Measurements from ENCODE around the gene APOB.

The APOB gene

DNA sequence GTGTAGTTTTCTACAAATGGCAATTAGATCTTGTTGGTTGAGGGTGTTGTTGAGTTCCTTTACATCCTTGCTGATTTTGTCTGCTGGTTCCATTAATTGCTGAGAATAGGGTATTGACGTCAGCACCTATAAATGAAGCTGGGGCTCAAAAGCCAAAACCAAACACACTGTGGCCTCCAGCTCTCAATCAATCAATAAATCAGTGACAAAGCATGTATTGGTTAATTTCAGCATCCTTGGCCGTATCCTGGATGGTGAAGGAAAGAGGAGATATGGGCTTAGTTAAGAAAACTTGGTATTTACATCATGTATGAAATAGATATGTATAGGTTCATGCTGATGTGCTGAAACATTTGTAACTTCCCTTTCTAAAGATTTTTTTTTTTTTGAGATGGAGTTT, 13.2 kb upstream of the APOB start:
- H3K27me3 ChIP-seq (ENCODE audit: control insufficient read depth, insufficient read depth, low read length), result no peaks in the 10 kb centered on the region
- H3K27ac ChIP-seq (ENCODE audit: low read depth, low read length), result no peak overlapping the region
- H3K4me1 ChIP-seq (ENCODE audit: control insufficient read depth, insufficient read depth, low read length), result no peaks in the 10 kb centered on the region
- no peak overlapping the region for H3K4me3 ChIP-seq (ENCODE audit: low read length)
- no peaks in the 10 kb centered on the region for H3K36me3 ChIP-seq (ENCODE audit: control insufficient read depth, insufficient read depth, low read length)
- H3K9ac ChIP-seq (ENCODE audit: low read length), result no peak overlapping the region

DNA sequence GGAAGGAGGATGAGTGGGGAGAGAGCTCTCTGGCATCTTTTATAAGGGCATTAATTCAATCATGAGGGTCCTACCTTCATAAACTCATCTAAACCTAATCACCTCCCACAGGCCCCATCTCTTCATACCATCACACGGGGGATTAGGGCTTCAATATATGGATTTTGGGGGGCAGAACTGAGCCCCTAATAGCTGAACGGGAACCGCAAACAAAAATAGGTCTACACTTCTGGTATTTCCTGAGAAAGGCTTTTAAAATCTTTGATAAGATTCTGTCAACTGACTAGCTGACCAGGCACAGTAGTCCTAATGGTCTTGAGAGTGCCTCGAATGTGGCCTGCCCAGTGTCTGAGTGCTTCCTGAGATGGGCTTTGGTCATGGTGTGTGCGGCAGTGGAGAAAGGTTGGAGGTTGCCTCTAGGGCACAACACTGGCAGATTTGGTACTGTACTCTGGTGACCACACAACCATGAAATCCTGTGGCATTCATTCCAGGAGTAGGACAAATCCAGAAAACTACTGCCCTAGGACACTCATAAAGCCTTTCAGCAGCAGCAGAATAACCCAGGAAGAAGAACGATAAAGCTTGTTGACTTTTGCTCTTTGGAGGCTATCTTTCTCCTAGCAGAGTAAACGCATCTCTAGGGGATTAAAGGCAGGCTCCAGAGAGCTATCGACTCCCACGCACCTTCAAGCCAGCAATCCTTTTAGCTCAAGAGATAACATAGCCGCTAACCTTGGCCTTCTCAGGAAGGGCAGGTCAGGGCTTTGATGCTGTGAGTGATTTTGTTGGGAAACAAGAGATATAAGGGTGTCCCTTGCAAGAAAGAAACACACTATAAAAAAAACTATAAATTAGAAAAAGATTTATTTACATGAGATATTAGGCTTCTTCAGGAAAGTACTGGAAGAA, 12.3 kb upstream of the APOB start:
- Histone ChIP-seq H3K27me3 (ENCODE audit: control insufficient read depth, insufficient read depth, low read length) (no peaks in the 10 kb centered on the region), H3K4me3 (ENCODE audit: low read length) (no peak overlapping the region), H3K36me3 (ENCODE audit: control insufficient read depth, insufficient read depth, low read length) (no peaks in the 10 kb centered on the region), H3K27ac (ENCODE audit: low read depth, low read length) (no peak overlapping the region), H3K4me1 (ENCODE audit: control insufficient read depth, insufficient read depth, low read length) (no peaks in the 10 kb centered on the region), H3K9ac (ENCODE audit: low read length) (no peak overlapping the region)

DNA sequence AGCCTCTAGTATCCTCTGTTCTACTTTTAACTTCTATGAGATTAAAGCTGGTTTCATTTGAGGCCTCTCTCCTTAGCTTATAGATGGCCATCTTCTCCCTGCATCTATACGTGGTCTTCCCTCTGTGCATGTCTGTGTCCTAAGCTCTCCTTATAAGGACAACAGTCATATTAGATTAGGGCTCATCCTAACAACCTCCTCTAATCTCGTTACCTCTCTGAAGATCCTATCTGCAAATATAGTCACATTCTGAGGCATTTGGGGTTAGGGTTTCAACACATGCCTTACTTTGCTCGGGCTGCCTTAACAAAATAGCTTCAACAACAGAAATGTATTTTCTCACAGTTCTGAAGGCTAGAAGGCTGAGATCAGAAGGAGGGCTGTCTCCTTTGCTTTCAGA, 11.6 kb upstream of the APOB start:
- Histone ChIP-seq H3K36me3 (ENCODE audit: control insufficient read depth, insufficient read depth, low read length) (no peaks in the 10 kb centered on the region), H3K27me3 (ENCODE audit: control insufficient read depth, insufficient read depth, low read length) (no peaks in the 10 kb centered on the region), H3K27ac (ENCODE audit: low read depth, low read length) (no peak overlapping the region), H3K4me3 (ENCODE audit: low read length) (no peak overlapping the region), H3K4me1 (ENCODE audit: control insufficient read depth, insufficient read depth, low read length) (no peaks in the 10 kb centered on the region), H3K9ac (ENCODE audit: low read length) (no peak overlapping the region)

DNA sequence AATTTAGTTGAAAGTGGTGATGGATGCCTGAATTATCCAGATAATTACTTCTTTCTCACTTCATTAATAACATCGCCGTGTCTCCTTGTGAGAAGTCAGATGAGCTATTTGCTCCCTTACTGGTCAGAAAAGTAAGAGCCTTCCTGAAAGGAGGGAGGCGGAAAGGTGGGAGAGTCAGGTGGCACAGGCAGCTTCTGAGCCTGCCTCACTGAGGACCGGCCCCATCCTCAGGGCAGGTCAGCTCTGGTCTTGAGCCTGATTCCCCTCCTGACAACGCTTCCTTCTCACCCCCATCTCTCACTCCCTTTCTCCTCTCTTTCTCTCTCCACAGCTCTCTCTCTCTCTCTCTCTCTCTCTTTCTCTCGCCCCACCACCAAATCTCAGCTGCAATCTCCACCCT, 10.1 kb upstream of the APOB start:
- H3K27me3 ChIP-seq (ENCODE audit: control insufficient read depth, insufficient read depth, low read length), result no peaks in the 10 kb centered on the region
- H3K4me1 ChIP-seq (ENCODE audit: control insufficient read depth, insufficient read depth, low read length), result no peaks in the 10 kb centered on the region
- no peak overlapping the region for H3K9ac ChIP-seq (ENCODE audit: low read length)
- no peak overlapping the region for H3K27ac ChIP-seq (ENCODE audit: low read depth, low read length)
- no peak overlapping the region for H3K4me3 ChIP-seq (ENCODE audit: low read length)
- H3K36me3 ChIP-seq (ENCODE audit: control insufficient read depth, insufficient read depth, low read length), result no peaks in the 10 kb centered on the region

DNA sequence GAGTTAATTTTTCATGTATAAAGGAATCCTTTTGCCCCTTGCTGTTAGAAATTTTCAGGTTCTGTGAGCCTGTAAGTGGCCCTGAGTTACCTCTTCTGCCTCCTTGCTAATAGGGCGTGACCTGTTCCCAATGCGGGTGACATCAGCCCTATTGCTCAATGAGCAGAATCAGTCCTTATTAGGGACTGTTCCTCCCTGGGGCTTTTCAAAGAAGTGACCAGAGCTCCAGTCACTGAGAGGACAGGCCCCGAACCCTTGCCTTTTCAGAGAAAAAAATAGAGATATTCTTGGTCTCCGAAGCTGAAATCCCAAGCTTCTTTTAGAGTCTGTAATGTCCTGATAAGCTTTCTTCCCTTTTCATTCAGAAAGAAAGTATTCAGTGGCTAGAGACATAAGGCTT, 8.2 kb upstream of the APOB start:
- H3K27ac ChIP-seq (ENCODE audit: low read depth, low read length), result no peak overlapping the region
- no peaks in the 10 kb centered on the region for H3K27me3 ChIP-seq (ENCODE audit: control insufficient read depth, insufficient read depth, low read length)
- H3K4me1 ChIP-seq (ENCODE audit: control insufficient read depth, insufficient read depth, low read length), result no peaks in the 10 kb centered on the region
- H3K9ac ChIP-seq (ENCODE audit: low read length), result no peak overlapping the region
- H3K4me3 ChIP-seq (ENCODE audit: low read length), result no peak overlapping the region
- H3K36me3 ChIP-seq (ENCODE audit: control insufficient read depth, insufficient read depth, low read length), result no peaks in the 10 kb centered on the region

DNA sequence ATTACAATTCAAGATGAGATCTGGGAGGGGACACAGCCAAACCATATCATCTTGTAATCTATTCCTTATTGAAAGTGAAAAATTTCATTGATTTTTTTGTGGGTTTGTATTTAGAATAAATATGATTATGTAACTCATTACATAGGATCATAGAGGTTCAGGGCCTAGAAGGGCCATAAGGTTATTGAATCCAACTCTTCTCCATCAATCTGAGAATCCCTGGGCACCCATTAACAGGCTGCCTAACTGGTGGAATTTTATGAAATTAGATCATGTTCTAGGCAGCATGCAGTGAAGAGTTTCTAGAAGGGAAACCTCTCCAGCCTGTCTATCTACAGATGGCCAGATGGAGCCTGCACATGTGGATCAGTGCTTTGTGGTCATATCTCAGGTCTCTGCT, 6.3 kb upstream of the APOB start:
- H3K9ac ChIP-seq (ENCODE audit: low read length), result no peak overlapping the region
- H3K27ac ChIP-seq (ENCODE audit: low read depth, low read length), result no peak overlapping the region
- H3K36me3 ChIP-seq (ENCODE audit: control insufficient read depth, insufficient read depth, low read length), result no peaks in the 10 kb centered on the region
- no peaks in the 10 kb centered on the region for H3K4me1 ChIP-seq (ENCODE audit: control insufficient read depth, insufficient read depth, low read length)
- H3K27me3 ChIP-seq (ENCODE audit: control insufficient read depth, insufficient read depth, low read length), result no peaks in the 10 kb centered on the region
- H3K4me3 ChIP-seq (ENCODE audit: low read length), result no peak overlapping the region

DNA sequence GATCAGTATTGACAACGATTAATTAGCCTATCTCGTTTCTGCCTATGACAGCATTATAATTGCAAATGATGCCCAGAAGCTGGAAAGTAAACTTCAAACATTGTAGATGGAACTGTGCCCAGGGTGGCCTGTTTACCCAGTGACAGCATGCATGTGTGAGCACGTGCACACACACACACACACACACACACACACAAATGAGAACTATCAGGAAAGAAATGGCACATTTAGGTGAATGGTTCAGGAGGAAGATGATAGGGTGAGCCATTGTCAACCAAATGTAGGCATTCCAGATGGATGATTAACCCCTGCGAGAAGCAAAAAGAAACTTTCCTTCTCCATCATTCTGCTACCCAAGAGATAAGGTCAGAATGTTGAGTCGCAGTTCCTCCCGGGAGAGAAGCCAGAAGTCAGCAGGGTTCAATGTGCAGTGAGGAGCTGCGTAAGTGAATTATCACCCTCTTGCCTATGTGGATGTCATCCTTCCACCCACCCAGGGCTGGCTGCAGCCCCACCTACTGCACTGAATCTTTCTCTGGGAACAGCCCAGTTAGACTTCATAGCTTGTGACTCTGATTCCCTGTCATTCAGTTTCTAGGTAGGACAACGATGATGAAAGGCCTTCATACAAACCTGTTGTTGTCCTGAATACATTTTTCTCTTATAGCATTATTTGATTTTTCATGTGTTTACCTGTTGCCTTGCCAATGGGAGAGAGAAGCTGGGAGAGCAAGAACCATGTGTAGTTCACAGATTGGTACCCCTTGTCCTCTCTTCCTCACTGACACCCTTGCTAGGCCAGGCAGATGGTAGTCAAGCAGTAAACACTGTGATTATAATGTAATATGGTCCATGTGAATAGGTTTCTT, 3.5 kb upstream of the APOB start:
- H3K27me3 ChIP-seq (ENCODE audit: control insufficient read depth, insufficient read depth, low read length), result no peaks in the 10 kb centered on the region
- no peak overlapping the region for H3K9ac ChIP-seq (ENCODE audit: low read length)
- no peaks in the 10 kb centered on the region for H3K36me3 ChIP-seq (ENCODE audit: control insufficient read depth, insufficient read depth, low read length)
- no peaks in the 10 kb centered on the region for H3K4me1 ChIP-seq (ENCODE audit: control insufficient read depth, insufficient read depth, low read length)
- H3K27ac ChIP-seq (ENCODE audit: low read depth, low read length), result no peak overlapping the region
- H3K4me3 ChIP-seq (ENCODE audit: low read length), result no peak overlapping the region

DNA sequence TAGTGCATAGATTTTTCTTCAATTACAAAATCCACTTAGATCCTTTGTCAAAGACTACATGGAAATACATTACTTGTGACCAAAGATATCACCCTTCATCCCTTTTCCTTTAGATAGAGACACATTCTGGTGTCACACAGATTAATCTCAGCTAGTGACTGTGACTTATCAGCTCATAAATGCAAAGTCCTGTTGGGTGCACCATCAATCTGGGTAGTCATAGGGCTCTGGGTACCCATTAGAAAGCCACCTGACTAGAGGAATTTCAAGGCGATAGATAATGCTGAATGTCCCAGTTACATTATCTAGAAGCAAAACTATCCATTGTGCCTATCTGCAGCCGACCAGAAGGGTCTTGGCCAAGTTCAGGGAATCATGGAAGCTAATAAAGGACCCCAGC, 2.6 kb upstream of the APOB start:
- H3K9ac ChIP-seq (ENCODE audit: low read length), result no peak overlapping the region
- H3K4me3 ChIP-seq (ENCODE audit: low read length), result no peak overlapping the region
- no peaks in the 10 kb centered on the region for H3K36me3 ChIP-seq (ENCODE audit: control insufficient read depth, insufficient read depth, low read length)
- H3K27ac ChIP-seq (ENCODE audit: low read depth, low read length), result no peak overlapping the region
- no peaks in the 10 kb centered on the region for H3K4me1 ChIP-seq (ENCODE audit: control insufficient read depth, insufficient read depth, low read length)
- H3K27me3 ChIP-seq (ENCODE audit: control insufficient read depth, insufficient read depth, low read length), result no peaks in the 10 kb centered on the region

DNA sequence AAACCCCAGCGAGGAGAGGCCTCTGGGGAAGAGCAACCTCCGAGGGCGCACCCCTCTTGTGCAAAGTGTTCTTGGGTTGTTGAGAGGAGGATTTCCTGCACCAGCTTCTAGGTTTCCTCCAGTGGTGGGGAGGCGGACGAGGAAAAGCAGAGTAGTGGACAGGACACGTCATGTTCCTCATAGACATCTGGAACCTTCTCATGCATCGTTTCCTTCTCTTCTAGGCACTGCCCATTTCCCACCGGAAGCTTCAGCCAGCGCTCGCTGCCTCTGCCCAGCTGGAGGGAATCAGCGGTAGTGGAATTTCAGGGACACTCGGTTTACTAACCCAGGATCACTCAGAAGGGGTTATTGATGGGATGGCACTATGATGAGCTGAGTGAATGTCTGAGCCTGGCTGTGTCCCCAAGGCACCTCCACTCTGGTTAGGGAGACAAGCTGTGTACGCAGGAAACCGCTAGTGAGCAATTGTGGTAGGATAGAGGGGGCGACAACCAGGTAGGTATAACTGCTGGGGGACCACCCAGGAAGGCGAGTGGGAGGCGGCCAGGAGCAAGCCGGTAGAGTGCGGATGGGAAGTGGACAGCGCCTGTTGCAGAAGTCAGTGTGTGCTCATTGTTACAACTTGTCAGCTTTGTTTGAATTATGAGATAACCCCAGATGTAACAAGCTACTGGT, 960 bp upstream of the APOB start:
- Histone ChIP-seq H3K4me1 (ENCODE audit: control insufficient read depth, insufficient read depth, low read length) (no peaks in the 10 kb centered on the region), H3K36me3 (ENCODE audit: control insufficient read depth, insufficient read depth, low read length) (no peaks in the 10 kb centered on the region), H3K27me3 (ENCODE audit: control insufficient read depth, insufficient read depth, low read length) (no peaks in the 10 kb centered on the region), H3K4me3 (ENCODE audit: low read length) (no peak overlapping the region), H3K27ac (ENCODE audit: low read depth, low read length) (no peak overlapping the region), H3K9ac (ENCODE audit: low read length) (no peak overlapping the region)

DNA sequence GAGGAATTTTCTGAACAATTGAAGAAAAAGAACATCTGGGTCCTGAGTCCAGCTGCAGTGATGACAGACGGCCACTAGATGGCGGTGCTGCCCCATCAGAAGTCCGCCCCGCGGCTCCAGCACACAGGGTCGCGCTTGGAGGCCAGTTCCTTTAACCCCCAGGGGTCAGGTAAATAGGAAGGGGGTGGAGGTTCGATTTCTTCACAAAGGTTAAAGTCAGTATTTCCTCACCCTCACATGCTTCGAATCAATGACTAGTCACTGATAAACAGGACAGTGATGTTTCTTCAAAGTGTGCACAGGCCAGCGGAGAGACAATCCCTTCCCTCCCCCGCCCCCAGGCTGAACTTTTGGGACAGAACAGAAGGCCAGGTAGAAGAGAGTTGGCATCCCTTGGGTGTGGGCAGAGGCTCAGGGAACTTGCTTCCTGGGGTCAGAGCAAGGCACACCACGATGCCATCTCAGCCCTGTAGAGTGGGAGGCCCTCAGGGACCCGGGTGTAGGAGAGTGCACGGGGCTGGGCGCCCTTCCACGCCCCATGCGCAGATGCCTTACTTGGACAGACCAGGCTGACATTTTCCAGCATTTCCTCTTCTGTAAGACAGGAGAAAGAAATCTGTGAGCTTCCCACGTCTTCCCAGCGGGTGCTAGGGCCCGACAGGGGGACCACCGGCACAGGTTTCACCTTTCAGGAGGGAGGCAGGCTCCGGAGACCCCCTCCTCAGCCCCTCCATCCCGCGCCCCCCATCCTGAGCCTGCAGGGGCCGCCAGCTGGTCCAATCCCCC, 722 bp downstream of the APOB start:
- H3K9ac ChIP-seq (ENCODE audit: low read length), result no peak overlapping the region

DNA sequence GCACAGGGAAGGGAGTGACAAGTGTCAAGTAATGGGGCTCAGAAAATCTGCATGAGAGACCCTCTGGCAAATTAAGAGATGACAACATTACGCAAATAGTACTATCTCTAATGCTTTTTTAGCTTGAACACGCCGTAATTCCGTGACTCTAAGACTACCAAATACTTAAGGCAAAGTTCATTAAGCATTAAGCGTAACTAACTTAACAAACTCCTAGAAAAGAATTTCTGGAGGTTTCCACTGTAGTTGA, 1.2 kb downstream of the APOB start:
- no peaks in the 10 kb centered on the region for H3K36me3 ChIP-seq (ENCODE audit: control insufficient read depth, insufficient read depth, low read length)
- H3K4me3 ChIP-seq (ENCODE audit: low read length), result no peak overlapping the region
- H3K9ac ChIP-seq (ENCODE audit: low read length), result no peak overlapping the region

More for the DNA sequence above, 722 bp downstream of the APOB start:
- no peaks in the 10 kb centered on the region for H3K36me3 ChIP-seq (ENCODE audit: control insufficient read depth, insufficient read depth, low read length)
- no peaks in the 10 kb centered on the region for H3K27me3 ChIP-seq (ENCODE audit: control insufficient read depth, insufficient read depth, low read length)
- H3K4me1 ChIP-seq (ENCODE audit: control insufficient read depth, insufficient read depth, low read length), result peaks cover 7% of the 10 kb centered on the region
- no peak overlapping the region for H3K27ac ChIP-seq (ENCODE audit: low read depth, low read length)
- H3K4me3 ChIP-seq (ENCODE audit: low read length), result no peak overlapping the region

More for the DNA sequence above, 1.2 kb downstream of the APOB start:
- Histone ChIP-seq H3K27me3 (ENCODE audit: control insufficient read depth, insufficient read depth, low read length) (no peaks in the 10 kb centered on the region), H3K27ac (ENCODE audit: low read depth, low read length) (no peak overlapping the region), H3K4me1 (ENCODE audit: control insufficient read depth, insufficient read depth, low read length) (peaks cover 7% of the 10 kb centered on the region)
